Fibroblast of lung (primary cell): ENCODE measurements around the gene SC5D. TPM values are rescaled to one million over a fixed set of nuclear protein-coding genes. Genes with fewer than 3 reads are reported as not detected.

Experiments
- DNase-seq, 2 donors: peaks; one replicate each; pipeline versions ENCODE4 v3.0.0 to v3.0.0-alpha.2; 2010; ENCODE audit warnings: low read depth in 2 of 2
- H2AFZ ChIP-seq: 2 replicates; pipeline ENCODE4 v1.5.1; 2012; ENCODE audit warnings: low read length, control low read depth, inconsistent platforms
- H3K27ac ChIP-seq: 2 replicates; pipeline ENCODE4 v1.5.1; 2011; ENCODE audit warnings: low read length, control low read depth; ENCODE audit not compliant: insufficient read depth
- H3K27me3 ChIP-seq: 2 replicates; pipeline ENCODE4 v1.5.1; 2011; ENCODE audit warnings: mild to moderate bottlenecking, low read length; ENCODE audit not compliant: control insufficient read depth, insufficient read depth
- H3K36me3 ChIP-seq: 2 replicates; pipeline ENCODE4 v1.5.1; 2011; ENCODE audit warnings: low read length; ENCODE audit not compliant: control insufficient read depth, insufficient read depth
- H3K4me1 ChIP-seq: 2 replicates; pipeline ENCODE4 v1.5.1; 2011; ENCODE audit warnings: low read length; ENCODE audit not compliant: control insufficient read depth, insufficient read depth; ENCODE audit errors: extremely low read depth
- H3K4me2 ChIP-seq: 2 replicates; pipeline ENCODE4 v1.5.1; 2011; ENCODE audit warnings: low read length, control low read depth; ENCODE audit not compliant: insufficient read depth; ENCODE audit errors: extremely low read depth
- H3K4me3 ChIP-seq, 4 experiments: fragments of 200-600 bp in 1 of 4; sonication (generic) in 1 of 4; replicated peaks in 1 of 4; 2 replicates each; pipeline ENCODE4 v1.5.1; 2011 to 2016; ENCODE audit warnings: low read length in 4 of 4, low read depth in 3 of 4, mild to moderate bottlenecking in 3 of 4, control low read depth in 2 of 4, inconsistent platforms in 1 of 4, mixed read lengths in 1 of 4; ENCODE audit not compliant: insufficient read depth in 1 of 4; ENCODE audit errors: control extremely low read depth in 1 of 4
- H3K79me2 ChIP-seq: 2 replicates; pipeline ENCODE4 v1.5.1; 2012; ENCODE audit warnings: mild to moderate bottlenecking, low read length, inconsistent platforms; ENCODE audit not compliant: control insufficient read depth, insufficient read depth
- H3K9ac ChIP-seq: 2 replicates; pipeline ENCODE4 v1.5.1; 2011; ENCODE audit warnings: mild to moderate bottlenecking, low read length, control low read depth; ENCODE audit not compliant: insufficient read depth
- H3K9me3 ChIP-seq: 2 replicates; pipeline ENCODE4 v1.5.1; 2012; ENCODE audit warnings: low read depth, low read length; ENCODE audit not compliant: control insufficient read depth, insufficient read depth
- H4K20me1 ChIP-seq: 2 replicates; pipeline ENCODE4 v1.5.1; 2011; ENCODE audit warnings: low read length; ENCODE audit not compliant: control insufficient read depth, insufficient read depth; ENCODE audit errors: extremely low read depth
- EZH2 ChIP-seq: IDR thresholded peaks from 2 replicates; pipeline ENCODE4 v1.5.1; 2012; ENCODE audit warnings: low read length, control low read depth, mild to moderate bottlenecking; ENCODE audit errors: missing control alignments
- polyA plus RNA-seq, 2 donors: library from polyadenylated mRNA; depleted of rRNA in 1 of 2; stranded (reverse) in 1 of 2; unstranded in 1 of 2; fragments of >200 nt; gene quantifications; 2 replicates each; pipeline ENCODE4 v1.2.1, GENCODE V29; 2011 to 2012; ENCODE audit warnings: missing spikeins in 1 of 2
- total RNA-seq: library from RNA; depleted of rRNA; stranded (reverse); fragments of >200 nt; gene quantifications from 2 replicates; pipeline ENCODE4 v1.2.1, GENCODE V29; 2014
- TF ChIP-seq, protein P1 (sequence below), 2 donors: IDR thresholded peaks in 1 of 2; conservative IDR thresholded peaks in 1 of 2; 1 replicate in 1 of 2; 2 replicates in 1 of 2; pipeline ENCODE4 v1.5.1; 2011 to 2012; ENCODE audit warnings: low read length in 2 of 2, control low read depth in 1 of 2, inconsistent platforms in 1 of 2, low read depth in 1 of 2, mild to moderate bottlenecking in 1 of 2

The SC5D gene
- total and polyA plus RNA-seq, 2 donors (not counting 1 experiment from before 2014, with no cell fraction given) = 102 to 112 TPM

DNA sequence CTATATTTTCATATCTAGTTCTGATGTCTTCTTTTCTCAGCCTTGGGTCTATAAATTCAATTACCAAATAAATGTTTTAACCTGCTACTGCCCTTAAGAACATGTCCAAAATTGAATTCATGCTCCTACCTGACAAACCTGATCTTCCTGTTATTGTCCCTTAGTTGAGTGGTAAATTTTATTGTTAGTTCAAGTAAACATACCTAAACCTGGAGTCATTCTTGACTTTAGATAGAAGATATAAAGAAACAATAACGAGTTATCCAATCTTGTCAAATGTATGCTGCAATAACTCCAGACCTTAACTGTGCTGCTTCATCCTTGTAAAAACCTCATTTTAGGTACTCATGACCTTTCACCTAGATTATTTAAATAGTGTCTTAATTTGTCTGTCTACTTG lies 34.6 kb upstream of the SC5D start:
- no peaks in the 10 kb centered on the region for H3K27me3 ChIP-seq
- no peaks in the 10 kb centered on the region for H4K20me1 ChIP-seq
- H3K4me1 ChIP-seq = no peaks in the 10 kb centered on the region
- H3K9me3 ChIP-seq = no peaks in the 10 kb centered on the region
- no peaks in the 10 kb centered on the region for H3K79me2 ChIP-seq
- DNase-seq = no peak
- H3K4me3 ChIP-seq = no peak overlapping the region
- H3K9ac ChIP-seq = no peak overlapping the region
- no peak overlapping the region for H2AFZ ChIP-seq
- TF ChIP-seq EZH2 = no peak
- TF ChIP-seq, protein P1, sequence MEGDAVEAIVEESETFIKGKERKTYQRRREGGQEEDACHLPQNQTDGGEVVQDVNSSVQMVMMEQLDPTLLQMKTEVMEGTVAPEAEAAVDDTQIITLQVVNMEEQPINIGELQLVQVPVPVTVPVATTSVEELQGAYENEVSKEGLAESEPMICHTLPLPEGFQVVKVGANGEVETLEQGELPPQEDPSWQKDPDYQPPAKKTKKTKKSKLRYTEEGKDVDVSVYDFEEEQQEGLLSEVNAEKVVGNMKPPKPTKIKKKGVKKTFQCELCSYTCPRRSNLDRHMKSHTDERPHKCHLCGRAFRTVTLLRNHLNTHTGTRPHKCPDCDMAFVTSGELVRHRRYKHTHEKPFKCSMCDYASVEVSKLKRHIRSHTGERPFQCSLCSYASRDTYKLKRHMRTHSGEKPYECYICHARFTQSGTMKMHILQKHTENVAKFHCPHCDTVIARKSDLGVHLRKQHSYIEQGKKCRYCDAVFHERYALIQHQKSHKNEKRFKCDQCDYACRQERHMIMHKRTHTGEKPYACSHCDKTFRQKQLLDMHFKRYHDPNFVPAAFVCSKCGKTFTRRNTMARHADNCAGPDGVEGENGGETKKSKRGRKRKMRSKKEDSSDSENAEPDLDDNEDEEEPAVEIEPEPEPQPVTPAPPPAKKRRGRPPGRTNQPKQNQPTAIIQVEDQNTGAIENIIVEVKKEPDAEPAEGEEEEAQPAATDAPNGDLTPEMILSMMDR (conservative IDR thresholded peaks at IDR 0.05 in 1 of 2, IDR thresholded peaks at IDR 0.05 in 1 of 2; ENCODE audit: low read depth in 1 of 2, low read length in 2 of 2) = no peak
- no peaks in the 10 kb centered on the region for H3K36me3 ChIP-seq
- H3K27ac ChIP-seq = no peak overlapping the region
- no peak overlapping the region for H3K4me2 ChIP-seq

DNA sequence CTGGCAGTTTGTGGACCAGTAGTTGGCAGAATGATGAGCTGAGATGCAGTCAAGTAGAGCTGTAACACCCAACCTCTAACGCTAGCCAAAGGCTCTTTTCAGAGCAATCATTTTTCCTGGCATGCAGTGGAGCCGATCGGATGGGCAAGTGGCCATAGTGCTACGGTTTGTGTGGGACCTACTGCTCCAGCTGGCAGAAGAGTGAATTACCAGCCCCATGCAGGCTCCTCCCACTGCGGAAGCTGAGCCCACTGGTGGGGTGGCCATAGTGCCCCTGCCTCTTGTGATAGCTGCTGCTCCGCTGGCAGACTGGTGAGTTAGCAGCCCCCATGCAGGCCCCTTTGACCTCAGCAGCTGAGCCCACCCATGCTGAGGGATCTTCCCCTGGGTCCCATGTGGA lies 27.0 kb upstream of the SC5D start:
- no peak overlapping the region for H2AFZ ChIP-seq
- DNase-seq = no peak
- no peaks in the 10 kb centered on the region for H4K20me1 ChIP-seq
- TF ChIP-seq, protein P1 (conservative IDR thresholded peaks at IDR 0.05 in 1 of 2, IDR thresholded peaks at IDR 0.05 in 1 of 2; ENCODE audit: low read depth in 1 of 2, low read length in 2 of 2) = no peak
- TF ChIP-seq EZH2 = no peak
- no peaks in the 10 kb centered on the region for H3K4me1 ChIP-seq
- no peak overlapping the region for H3K4me3 ChIP-seq
- H3K9ac ChIP-seq = no peak overlapping the region
- no peaks in the 10 kb centered on the region for H3K79me2 ChIP-seq
- H3K27ac ChIP-seq = no peak overlapping the region
- H3K9me3 ChIP-seq = no peaks in the 10 kb centered on the region
- no peak overlapping the region for H3K4me2 ChIP-seq
- H3K36me3 ChIP-seq = no peaks in the 10 kb centered on the region
- peaks cover 2% of the 10 kb centered on the region for H3K27me3 ChIP-seq

DNA sequence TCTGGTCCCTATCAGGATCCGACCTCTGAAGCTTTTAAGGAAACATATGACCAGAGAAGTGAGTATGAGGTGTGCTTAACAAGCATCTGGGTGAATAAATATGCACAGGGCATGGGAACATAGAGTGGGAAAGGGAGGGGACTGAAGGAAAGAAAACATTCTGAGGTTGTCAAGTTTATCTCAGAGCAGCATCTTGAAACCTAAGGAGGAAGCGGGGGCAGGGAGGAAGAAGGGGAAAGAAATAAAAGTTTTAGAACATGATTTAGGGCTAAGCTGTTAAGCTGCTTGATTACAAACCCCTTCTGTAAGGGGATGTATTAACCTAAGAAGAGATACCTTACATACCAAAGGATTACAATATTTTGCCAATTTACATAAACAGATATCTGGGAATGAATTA lies 24.0 kb upstream of the SC5D start:
- TF ChIP-seq, protein P1 (conservative IDR thresholded peaks at IDR 0.05 in 1 of 2, IDR thresholded peaks at IDR 0.05 in 1 of 2; ENCODE audit: low read depth in 1 of 2, low read length in 2 of 2) = no peak
- no peak for TF ChIP-seq EZH2
- no peak overlapping the region for H3K4me3 ChIP-seq
- H2AFZ ChIP-seq = no peak overlapping the region
- peaks cover 2% of the 10 kb centered on the region for H3K27me3 ChIP-seq
- H3K9ac ChIP-seq = no peak overlapping the region
- no peak overlapping the region for H3K4me2 ChIP-seq
- H3K4me1 ChIP-seq = no peaks in the 10 kb centered on the region
- H3K79me2 ChIP-seq = no peaks in the 10 kb centered on the region
- H4K20me1 ChIP-seq = no peaks in the 10 kb centered on the region
- DNase-seq = no peak
- no peaks in the 10 kb centered on the region for H3K36me3 ChIP-seq
- H3K27ac ChIP-seq = no peak overlapping the region
- no peaks in the 10 kb centered on the region for H3K9me3 ChIP-seq
